HG03039 (cell line): ENCODE measurements around the gene INO80E.
"Not testable (repeated sequence)": the region's sequence is repeated elsewhere in the genome, so short reads cannot be mapped to it uniquely, and the experiment has no call there.

Source experiments
- ATAC-seq: cut with Tn5 transposase; IDR thresholded peaks from one replicate; pipeline ENCODE4 v1.9.1; 2021; ENCODE audit warnings: mild to moderate bottlenecking, moderate library complexity; ENCODE audit not compliant: unreplicated experiment

Gene INO80E

GRCh38 chr16:29995911-29996765, at the start of gene INO80E:
Gene INO80E, plus strand, starts transcription at chr16:29996241. Its CDS starts 70 bp downstream, at chr16:29996311.
- ATAC-seq: peak; percentile 83

- no peak for ATAC-seq
These were observed 48.1 kb upstream of the INO80E start for GRCh38 chr16:29947897-29948296.

GRCh38 chr16:29950806-29951461, 45.1 kb upstream of the INO80E start:
- ATAC-seq: no peak

- no peak for ATAC-seq
These were observed 44.2 kb upstream of the INO80E start for GRCh38 chr16:29951625-29952365.

- ATAC-seq: no peak
These were observed 37.3 kb upstream of the INO80E start for GRCh38 chr16:29958756-29959155.

GRCh38 chr16:29959293-29959692, 36.7 kb upstream of the INO80E start:
- no peak for ATAC-seq

- ATAC-seq: not testable (repeated sequence)
These were observed 36.2 kb upstream of the INO80E start for GRCh38 chr16:29959821-29960220.

- ATAC-seq: no peak
These were observed 34.9 kb upstream of the INO80E start for GRCh38 chr16:29961127-29961478.

- peak; percentile 80 for ATAC-seq
These were observed 34.3 kb upstream of the INO80E start, which contains the start of gene TMEM219 for GRCh38 chr16:29961479-29962343. Gene TMEM219, plus strand, starts transcription at chr16:29962079. Its CDS starts 1,065 bp downstream, at chr16:29963144.

GRCh38 chr16:29962344-29962994, 33.6 kb upstream of the INO80E start:
- no peak for ATAC-seq

GRCh38 chr16:29963021-29963743, 32.9 kb upstream of the INO80E start:
- ATAC-seq: no peak

GRCh38 chr16:29968205-29968604, 27.8 kb upstream of the INO80E start:
- no peak for ATAC-seq

GRCh38 chr16:29971304-29971703, 24.7 kb upstream of the INO80E start:
- no peak for ATAC-seq

- no peak for ATAC-seq
These were observed 23.5 kb upstream of the INO80E start for GRCh38 chr16:29972500-29972899.

GRCh38 chr16:29972992-29973383, 23.1 kb upstream of the INO80E start:
- ATAC-seq: no peak

- peak; percentile 95 for ATAC-seq
These were observed 22.4 kb upstream of the INO80E start, which contains the start of gene TAOK2 for GRCh38 chr16:29973384-29974246. Gene TAOK2, plus strand, starts transcription at chr16:29973868. Its CDS starts 3,905 bp downstream, at chr16:29977773.

- no peak for ATAC-seq
These were observed 21.5 kb upstream of the INO80E start for GRCh38 chr16:29974291-29975133.
